RPMI8226 (cell line): ENCODE data around the gene CCDC97.

ENCODE experiments used
- DNase-seq: peaks from one replicate; pipeline ENCODE4 v3.0.0-alpha.2; 2015

The CCDC97 gene

GRCh38 chr19:41299046-41299754, 10.8 kb upstream of the CCDC97 start:
- DNase-seq, result no peak

GRCh38 chr19:41299755-41300089, 10.2 kb upstream of the CCDC97 start:
- no peak for DNase-seq

DNA sequence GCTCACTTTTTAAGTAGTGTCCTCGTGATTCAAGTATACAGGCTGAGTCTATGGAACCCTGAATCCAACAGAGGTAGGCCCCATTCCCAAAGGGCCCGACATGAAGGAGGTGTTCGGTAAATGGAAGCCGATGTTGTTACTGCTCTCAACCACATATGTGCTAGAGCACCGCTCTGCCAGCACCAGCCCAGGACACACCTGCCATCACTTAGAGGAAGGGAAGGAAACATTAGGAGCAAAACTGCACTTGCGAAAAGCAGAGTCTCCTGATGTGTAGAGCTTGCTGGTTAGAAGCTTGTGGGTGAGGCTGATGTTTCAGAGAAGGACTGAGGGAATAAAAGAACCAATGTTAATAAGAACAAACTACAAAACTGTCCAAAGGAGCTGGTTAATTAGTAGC, 9.4 kb upstream of the CCDC97 start:
- DNase-seq, result no peak

- no peak for DNase-seq
These were observed 7.2 kb upstream of the CCDC97 start for GRCh38 chr19:41302624-41303351.

GRCh38 chr19:41303954-41304353, 6.0 kb upstream of the CCDC97 start:
- DNase-seq, result no peak

GRCh38 chr19:41304706-41305483, 5.1 kb upstream of the CCDC97 start:
- DNase-seq, result no peak

GRCh38 chr19:41305927-41306793, 3.8 kb upstream of the CCDC97 start:
- no peak for DNase-seq

DNA sequence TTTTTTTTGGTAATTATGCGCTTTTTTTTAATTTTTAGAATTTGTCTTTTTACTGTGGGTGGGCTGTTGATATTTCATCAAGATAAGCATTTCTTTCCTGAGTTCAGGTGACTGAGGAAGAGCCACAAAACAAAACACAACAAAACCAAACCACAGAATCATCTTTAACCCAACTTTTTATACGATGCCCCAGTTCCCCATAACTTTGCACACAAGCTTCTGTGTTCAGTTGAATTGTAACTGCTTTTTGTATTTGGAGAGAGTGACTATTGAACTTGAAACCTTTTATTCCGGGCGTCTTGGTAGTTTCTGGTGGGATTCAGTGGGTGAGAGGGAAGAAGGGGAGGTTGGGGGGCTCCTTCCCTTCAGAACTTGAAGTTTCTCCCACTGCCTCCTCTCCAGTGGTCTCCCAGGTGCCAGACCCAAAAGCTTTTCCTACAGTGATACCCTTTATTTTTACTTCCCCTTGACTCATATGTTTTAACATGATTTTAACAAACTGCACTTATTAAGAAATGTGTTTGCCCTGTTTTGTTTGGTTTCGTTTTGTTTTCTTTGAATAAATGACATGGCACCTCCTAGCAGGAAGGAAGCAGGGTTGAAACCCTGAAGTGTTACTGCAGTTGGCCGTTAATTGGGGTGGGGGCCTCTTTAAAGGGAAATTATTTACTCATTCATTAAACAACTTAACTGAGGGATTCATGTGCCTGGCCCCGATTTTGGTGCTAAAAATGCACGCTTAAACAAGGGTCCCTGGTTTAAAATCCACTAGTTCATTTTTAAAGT, 2.7 kb upstream of the CCDC97 start:
- no peak for DNase-seq

- no peak for DNase-seq
These were observed 2.0 kb upstream of the CCDC97 start for GRCh38 chr19:41307954-41308449.

DNA sequence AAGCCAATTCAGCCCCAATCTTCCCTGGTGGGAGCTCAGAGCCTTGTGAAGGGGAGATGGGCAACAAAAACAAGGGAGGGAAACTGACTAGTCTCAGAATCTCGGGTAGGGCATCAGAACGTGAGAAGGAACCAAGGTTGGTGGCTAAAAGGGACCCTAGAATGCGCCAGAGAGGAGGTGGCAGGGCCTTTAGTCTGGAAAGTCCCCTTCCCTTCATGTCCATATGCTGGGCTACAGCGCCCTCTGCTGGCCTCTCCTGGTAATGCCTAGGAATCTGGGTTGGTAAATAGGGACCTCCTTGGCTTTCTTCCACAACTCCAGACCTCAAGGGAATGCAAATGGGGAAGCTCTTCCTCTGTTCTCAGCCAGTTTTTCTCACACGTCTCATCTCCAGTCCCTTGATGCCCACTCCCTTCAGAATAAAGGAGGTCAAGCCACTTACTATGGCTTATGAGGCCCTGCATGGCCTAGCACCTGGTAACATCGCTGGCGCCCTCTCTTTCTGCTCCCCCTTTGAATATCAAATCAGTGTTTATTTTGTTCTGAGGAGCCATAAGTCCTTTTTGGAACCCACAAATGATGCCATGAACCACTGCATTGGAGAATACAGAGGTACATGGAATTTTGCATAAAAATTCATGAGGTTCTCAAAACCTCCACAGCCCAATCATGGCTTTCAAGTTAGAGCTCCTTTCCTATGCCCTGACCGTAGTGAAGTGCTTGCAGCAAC, 1.4 kb upstream of the CCDC97 start:
- DNase-seq, result peak; percentile 76

GRCh38 chr19:41309180-41310032, 566 bp upstream of the CCDC97 start:
- peak; percentile 14 for DNase-seq

GRCh38 chr19:41311072-41311471, 1.1 kb downstream of the CCDC97 start:
- no peak for DNase-seq

DNA sequence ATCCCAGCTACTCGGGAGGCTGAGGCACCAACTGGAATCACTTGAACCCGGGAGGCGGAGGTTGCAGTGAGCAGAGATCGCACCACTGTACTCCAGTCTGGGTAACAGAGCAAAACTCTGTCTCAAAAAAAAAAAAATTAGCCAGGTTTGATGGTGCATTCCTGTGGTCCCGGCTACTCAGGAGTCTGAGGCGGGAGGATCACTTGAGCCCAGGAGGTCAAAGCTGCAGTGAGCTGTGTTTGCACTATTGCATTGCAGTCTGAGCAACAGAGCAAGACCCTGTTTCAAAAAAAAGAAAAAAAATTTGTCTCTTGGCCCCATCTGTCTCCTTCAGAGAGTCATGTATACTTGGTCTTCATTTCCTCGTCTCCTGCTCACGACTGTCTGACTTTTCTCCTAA, 1.6 kb downstream of the CCDC97 start:
- no peak for DNase-seq

GRCh38 chr19:41316306-41316920, 6.4 kb downstream of the CCDC97 start:
- no peak for DNase-seq

- no peak for DNase-seq
These were observed 8.9 kb downstream of the CCDC97 start for GRCh38 chr19:41318696-41319499.

GRCh38 chr19:41319500-41320184, 9.7 kb downstream of the CCDC97 start:
- DNase-seq, result no peak

DNA sequence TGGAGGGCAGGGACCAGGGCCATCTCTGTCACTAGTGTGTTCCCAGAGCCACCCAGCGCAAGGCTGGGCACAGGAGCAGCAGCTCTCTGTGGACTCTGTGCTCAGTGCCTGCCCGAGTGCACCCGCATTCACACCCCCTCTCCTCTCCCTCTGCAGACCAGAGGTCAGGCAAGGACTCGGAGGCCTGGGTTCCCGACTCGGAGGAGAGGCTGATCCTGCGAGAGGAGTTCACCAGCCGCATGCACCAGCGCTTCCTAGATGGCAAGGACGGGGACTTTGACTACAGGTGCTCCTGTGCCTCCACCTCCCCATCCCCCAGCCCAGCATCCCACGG, 10.2 kb downstream of the CCDC97 start:
- DNase-seq, result no peak

DNA sequence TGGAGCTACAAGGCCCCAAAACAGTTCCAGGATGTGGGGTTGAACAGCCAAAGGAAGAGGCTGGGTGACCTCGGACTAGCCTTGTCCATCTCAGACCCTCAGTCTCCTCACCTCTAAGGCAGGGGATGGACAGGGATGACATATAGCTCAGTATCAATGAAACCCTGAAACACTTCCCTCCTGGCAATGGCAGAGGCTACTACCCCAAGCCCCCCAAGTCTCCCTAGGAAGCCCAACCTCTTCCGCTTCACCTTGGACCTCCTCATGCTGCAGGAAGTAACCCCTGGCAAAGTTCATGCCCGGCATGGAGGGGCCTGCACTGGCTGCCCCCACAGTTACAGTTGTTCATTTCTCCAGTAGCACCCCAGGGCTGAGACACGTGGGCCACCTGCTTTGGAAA, 10.6 kb downstream of the CCDC97 start:
- DNase-seq, result no peak
